ENCODE results near the gene FBXO3. TPM values are rescaled to one million over a fixed set of nuclear protein-coding genes. Genes with fewer than 3 reads are reported as not detected.

FBXO3 gene
- total RNA-seq, 1 experiment from 2014 or later: 22.5 TPM

- Histone ChIP-seq H3K27ac (ENCODE audit: low read length) (0 out of 2 replicates have a peak overlapping the region, but pooled peaks have one; percentile 5), H3K4me2 (ENCODE audit: low read length) (no peak overlapping the region), H3F3A (ENCODE audit: low read length, unreplicated experiment) (no peaks in the 10 kb centered on the region), H3K36me3 (ENCODE audit: low read depth, low read length) (no peaks in the 10 kb centered on the region), H3K27me3 (ENCODE audit: low read length) (no peaks in the 10 kb centered on the region), H4K20me1 (ENCODE audit: low read length) (no peaks in the 10 kb centered on the region), H3K4me3 (ENCODE audit: low read length) (no peak overlapping the region), H2AFZ (ENCODE audit: low read length) (no peak overlapping the region), H3K9ac (ENCODE audit: low read length) (no peak overlapping the region), H3K79me2 (ENCODE audit: low read length) (peaks cover 4% of the 10 kb centered on the region), H3K9me3 (ENCODE audit: low read length) (no peaks in the 10 kb centered on the region), H3K9me2 (replicated peaks; ENCODE audit: low read length) (no peaks in the 10 kb centered on the region), H3K4me1 (ENCODE audit: insufficient read depth, low read length) (peaks cover 15% of the 10 kb centered on the region)
- DNase-seq (no peak), ATAC-seq (no peak)
- TF ChIP-seq EZH2phosphoT487 (IDR thresholded peaks at IDR 0.05; ENCODE audit: borderline replicate concordance, low read length) (no peak), CTCF (conservative IDR thresholded peaks at IDR 0.05; ENCODE audit: low read depth, low read length) (no peak), EZH2 (IDR thresholded peaks at IDR 0.05; ENCODE audit: low read length, unreplicated experiment) (no peak)
- POLR2A ChIA-PET (ENCODE audit: unreplicated experiment): interaction anchor here (0.6 to 1.1 kb wide), 3 partner anchors 25 to 63 kb away, joined by 3 to 4 read pairs (median 3); partner anchors contain the start of gene C11orf91
- CTCF ChIA-PET: interaction anchor here (0.6 to 1.5 kb wide), 11 partner anchors 25 to 379 kb away, joined by 3 to 44 read pairs (median 5); partner anchors contain the start of gene C11orf91
- BruUV-seq (replicated peaks): no TSS peak
- intact Hi-C loops (cut with micrococcal nuclease): loop anchor here (2.0 to 5.0 kb wide), 2 partner anchors 200 to 377 kb away; no protein-coding TSS in a partner anchor
Measured at GRCh38 chr11:33741806-33742205, 32.5 kb downstream of the FBXO3 start.

GRCh38 chr11:33737362-33737821 lies 36.9 kb downstream of the FBXO3 start:
- Histone ChIP-seq H3K79me2 (ENCODE audit: low read length) (peaks cover 42% of the 10 kb centered on the region), H3K36me3 (ENCODE audit: low read depth, low read length) (peaks cover 20% of the 10 kb centered on the region), H3K4me2 (ENCODE audit: low read length) (peak overlapping the region; percentile 93), H4K20me1 (ENCODE audit: low read length) (peaks cover 35% of the 10 kb centered on the region), H3K4me1 (ENCODE audit: insufficient read depth, low read length) (peaks cover 36% of the 10 kb centered on the region), H3K4me3 (ENCODE audit: low read length) (peak overlapping the region; percentile 85), H3F3A (ENCODE audit: low read length, unreplicated experiment) (no peaks in the 10 kb centered on the region), H3K27me3 (ENCODE audit: low read length) (no peaks in the 10 kb centered on the region), H3K9me3 (ENCODE audit: low read length) (no peaks in the 10 kb centered on the region), H3K27ac (ENCODE audit: low read length) (peak overlapping the region; percentile 91), H3K9ac (ENCODE audit: low read length) (peak overlapping the region; percentile 100), H3K9me2 (replicated peaks; ENCODE audit: low read length) (no peaks in the 10 kb centered on the region), H2AFZ (ENCODE audit: low read length) (peak overlapping the region; percentile 36)
- ATAC-seq: no peak
- intact Hi-C loops (cut with micrococcal nuclease): loop anchor here (2.0 kb wide), 1 partner anchor 15 kb away; no protein-coding TSS in a partner anchor
- DNase-seq: no peak
- no peak for TF ChIP-seq EZH2phosphoT487 (IDR thresholded peaks at IDR 0.05; ENCODE audit: borderline replicate concordance, low read length)
- no peak for TF ChIP-seq EZH2 (IDR thresholded peaks at IDR 0.05; ENCODE audit: low read length, unreplicated experiment)
- TF ChIP-seq CTCF (conservative IDR thresholded peaks at IDR 0.05; ENCODE audit: low read depth, low read length): no peak
- BruUV-seq (replicated peaks): no TSS peak
- POLR2A ChIA-PET (ENCODE audit: unreplicated experiment): interaction anchor here (0.6 to 2.3 kb wide), 4 partner anchors 36 to 372 kb away, joined by 3 to 21 read pairs (median 13); partner anchors contain the start of gene C11orf91
- CTCF ChIA-PET: interaction anchor here (0.7 to 1.1 kb wide), 2 partner anchors 48 to 49 kb away, joined by 3 to 6 read pairs; no protein-coding TSS in a partner anchor
